ENCODE measurements around the gene SPAG9.

The SPAG9 gene

DNA sequence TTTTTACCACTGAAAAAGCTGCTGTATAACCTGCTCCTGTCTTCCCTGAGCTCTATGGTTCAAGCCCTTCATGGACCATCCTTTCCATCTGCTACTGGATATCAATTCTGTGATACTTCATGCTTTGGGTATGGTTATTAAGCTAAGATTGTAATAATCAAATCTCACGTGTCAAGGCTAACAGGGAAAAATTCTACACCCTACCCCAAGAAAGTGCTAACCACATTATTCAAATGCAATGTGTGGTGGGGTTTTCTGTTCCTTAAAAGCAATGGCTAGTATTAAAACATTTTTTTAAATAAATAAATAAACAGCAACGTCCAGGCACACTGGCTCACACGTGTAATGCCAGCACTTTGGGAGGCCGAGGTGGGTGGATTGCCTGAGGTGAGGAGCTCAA is 65.9 kb downstream of the SPAG9 start:
- no peaks in the 10 kb centered on the region for H3K27me3 Mint-ChIP-seq
- no peaks in the 10 kb centered on the region for H3K9me3 Mint-ChIP-seq
- no peak overlapping the region for H3K27ac Mint-ChIP-seq
- H3K36me3 Mint-ChIP-seq = peaks cover 2% of the 10 kb centered on the region
- no peak for DNase-seq
- no peak overlapping the region for H3K4me3 Mint-ChIP-seq
- CTCF ChIA-PET = interaction anchor here (4.6 kb wide), 1 partner anchor 54 kb away, joined by 39 read pairs; no protein-coding TSS in a partner anchor
- H3K4me1 Mint-ChIP-seq = no peaks in the 10 kb centered on the region

DNA sequence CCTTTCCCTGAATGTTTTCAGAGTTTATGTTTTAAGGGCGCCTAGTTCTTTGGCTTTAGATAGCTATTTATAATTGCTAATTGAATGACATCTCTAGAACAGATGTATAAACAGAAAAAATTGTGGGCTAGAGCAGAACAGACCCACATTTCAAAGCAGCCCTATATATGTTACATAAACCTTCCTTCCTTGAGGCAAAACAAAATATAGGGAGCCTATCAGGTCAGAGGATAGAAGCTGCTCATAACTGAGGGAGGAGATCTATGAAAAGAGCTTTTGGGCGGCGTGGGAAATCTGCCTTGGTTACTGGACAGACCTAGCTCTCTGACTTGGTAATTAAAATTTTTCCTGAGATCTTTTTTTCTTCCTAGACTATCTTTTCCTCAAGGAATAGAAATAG is 68.4 kb downstream of the SPAG9 start:
- DNase-seq = no peak
- H3K27me3 Mint-ChIP-seq = no peaks in the 10 kb centered on the region
- peaks cover 2% of the 10 kb centered on the region for H3K36me3 Mint-ChIP-seq
- H3K4me3 Mint-ChIP-seq = no peak overlapping the region
- H3K4me1 Mint-ChIP-seq = no peaks in the 10 kb centered on the region
- no peaks in the 10 kb centered on the region for H3K9me3 Mint-ChIP-seq
- CTCF ChIA-PET = no interaction called here
- no peak overlapping the region for H3K27ac Mint-ChIP-seq

GRCh38 chr17:51050291-51051033 is 70.2 kb downstream of the SPAG9 start:
- Mint-ChIP-seq H3K4me1 (no peaks in the 10 kb centered on the region), H3K27me3 (no peaks in the 10 kb centered on the region), H3K27ac (no peak overlapping the region), H3K9me3 (no peaks in the 10 kb centered on the region), H3K4me3 (no peak overlapping the region), H3K36me3 (peaks cover 2% of the 10 kb centered on the region)
- CTCF ChIA-PET = no interaction called here
- DNase-seq = no peak

GRCh38 chr17:51046514-51047384 is 73.9 kb downstream of the SPAG9 start:
- Mint-ChIP-seq H3K4me1 (no peaks in the 10 kb centered on the region), H3K36me3 (peaks cover 1% of the 10 kb centered on the region), H3K9me3 (no peaks in the 10 kb centered on the region), H3K27me3 (no peaks in the 10 kb centered on the region), H3K27ac (no peak overlapping the region), H3K4me3 (no peak overlapping the region)
- CTCF ChIA-PET = interaction anchor here (0.6 to 2.0 kb wide), 3 partner anchors 106 to 263 kb away, joined by 3 to 8 read pairs (median 5); partner anchors contain the start of gene NME1
- no peak for DNase-seq

DNA sequence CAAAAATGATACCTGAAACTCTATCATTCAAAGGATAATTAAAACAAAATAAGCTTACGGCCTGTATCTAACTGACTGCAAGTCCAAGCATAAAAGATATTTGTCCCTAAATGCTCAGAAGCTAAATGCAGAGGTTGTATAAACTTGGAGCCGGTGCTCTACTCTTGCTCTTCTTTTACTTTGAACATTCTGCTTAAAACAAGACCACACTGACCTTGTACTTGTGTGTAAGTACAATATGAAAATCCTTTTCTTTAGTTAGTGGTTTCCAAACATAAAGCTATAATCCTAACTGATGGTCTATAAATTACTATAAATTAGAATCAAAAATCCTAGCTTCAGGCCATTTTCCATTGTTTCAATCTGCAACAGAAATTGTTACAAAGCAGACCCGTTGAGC is 74.6 kb downstream of the SPAG9 start:
- H3K27ac Mint-ChIP-seq = no peak overlapping the region
- no peak for DNase-seq
- no peak overlapping the region for H3K4me3 Mint-ChIP-seq
- no peaks in the 10 kb centered on the region for H3K4me1 Mint-ChIP-seq
- no peaks in the 10 kb centered on the region for H3K27me3 Mint-ChIP-seq
- H3K9me3 Mint-ChIP-seq = no peaks in the 10 kb centered on the region
- CTCF ChIA-PET = interaction anchor here (1.0 to 2.0 kb wide), 2 partner anchors 107 to 262 kb away, joined by 5 to 8 read pairs; partner anchors contain the start of gene NME1
- H3K36me3 Mint-ChIP-seq = peaks cover 1% of the 10 kb centered on the region

DNA sequence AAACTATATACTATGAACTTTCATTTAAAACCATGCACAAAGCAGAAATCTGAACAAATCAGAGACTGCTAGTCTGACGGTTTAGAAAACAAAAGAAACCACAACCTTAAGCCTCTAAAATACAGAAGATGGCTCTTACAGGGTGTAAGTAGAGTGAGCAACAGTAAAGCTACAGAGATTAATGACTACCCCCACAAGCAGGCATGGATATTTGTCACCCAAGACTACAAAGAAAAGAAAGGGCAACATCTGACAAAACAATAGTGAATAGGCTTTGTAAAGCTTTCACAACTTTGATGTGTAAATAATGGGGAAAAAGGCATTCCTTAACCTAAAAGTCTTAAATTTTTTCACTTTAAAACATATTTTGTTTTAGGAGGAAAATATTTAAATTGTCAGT is 75.0 kb downstream of the SPAG9 start:
- Mint-ChIP-seq H3K27ac (no peak overlapping the region), H3K9me3 (no peaks in the 10 kb centered on the region), H3K4me3 (no peak overlapping the region), H3K4me1 (no peaks in the 10 kb centered on the region), H3K36me3 (peaks cover 1% of the 10 kb centered on the region), H3K27me3 (no peaks in the 10 kb centered on the region)
- no peak for DNase-seq
- CTCF ChIA-PET = interaction anchor here (1.0 to 2.0 kb wide), 2 partner anchors 107 to 262 kb away, joined by 5 to 8 read pairs; partner anchors contain the start of gene NME1

- CTCF ChIA-PET = interaction anchor here (0.6 kb wide), 1 partner anchor 44 kb away, joined by 3 read pairs; no protein-coding TSS in a partner anchor
- Mint-ChIP-seq H3K27me3 (no peaks in the 10 kb centered on the region), H3K9me3 (no peaks in the 10 kb centered on the region), H3K36me3 (peaks cover 1% of the 10 kb centered on the region), H3K27ac (no peak overlapping the region), H3K4me1 (no peaks in the 10 kb centered on the region), H3K4me3 (no peak overlapping the region)
- no peak for DNase-seq
These were observed 75.7 kb downstream of the SPAG9 start for GRCh38 chr17:51044976-51045375.

DNA sequence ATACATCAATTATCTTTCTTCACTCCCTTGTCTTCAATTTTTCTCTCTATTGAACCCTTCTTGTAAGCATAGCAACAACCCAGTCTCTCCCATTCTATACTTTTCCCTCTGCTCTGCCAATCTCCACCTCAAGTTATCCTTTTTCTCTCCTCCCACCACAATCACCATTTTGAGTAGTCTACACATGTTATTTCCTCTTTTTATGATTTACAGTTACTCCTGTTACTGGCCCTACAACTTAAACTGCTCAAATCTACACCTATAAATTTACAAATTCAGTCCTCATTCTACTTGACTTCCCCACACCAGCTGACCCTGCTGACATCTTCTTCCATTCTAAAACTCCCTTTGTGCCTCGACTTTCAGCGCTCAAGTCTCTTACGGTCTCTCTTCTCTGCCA is 84.6 kb downstream of the SPAG9 start:
- peaks cover 13% of the 10 kb centered on the region for H3K36me3 Mint-ChIP-seq
- no peak overlapping the region for H3K4me3 Mint-ChIP-seq
- DNase-seq = no peak
- no peaks in the 10 kb centered on the region for H3K27me3 Mint-ChIP-seq
- H3K4me1 Mint-ChIP-seq = peaks cover 1% of the 10 kb centered on the region
- no peak overlapping the region for H3K27ac Mint-ChIP-seq
- CTCF ChIA-PET = interaction anchor here (1.1 kb wide), 1 partner anchor 67 kb away, joined by 3 read pairs; no protein-coding TSS in a partner anchor
- no peaks in the 10 kb centered on the region for H3K9me3 Mint-ChIP-seq

DNA sequence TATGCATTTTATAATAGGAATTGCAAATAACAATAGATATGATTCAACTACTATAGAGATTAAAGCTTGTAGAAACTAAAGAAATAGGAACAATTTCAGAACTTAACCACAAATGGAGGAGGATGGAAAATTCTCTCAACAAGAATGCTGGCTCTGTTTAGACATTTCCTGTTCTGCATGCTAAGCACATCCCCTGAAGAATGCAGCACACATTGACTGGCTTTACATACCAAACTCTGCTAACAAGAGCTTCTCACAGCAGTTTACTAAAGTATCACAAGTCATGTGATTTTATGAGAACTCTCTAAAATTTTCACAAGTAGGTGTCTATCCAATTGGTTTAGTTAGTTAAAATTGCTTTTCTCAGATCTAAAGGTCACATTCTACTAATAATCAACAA is 85.2 kb downstream of the SPAG9 start:
- Mint-ChIP-seq H3K4me1 (peaks cover 6% of the 10 kb centered on the region), H3K27me3 (no peaks in the 10 kb centered on the region), H3K27ac (no peak overlapping the region), H3K9me3 (no peaks in the 10 kb centered on the region), H3K4me3 (no peak overlapping the region), H3K36me3 (peaks cover 18% of the 10 kb centered on the region)
- CTCF ChIA-PET = interaction anchor here (1.1 kb wide), 1 partner anchor 67 kb away, joined by 3 read pairs; no protein-coding TSS in a partner anchor
- no peak for DNase-seq

GRCh38 chr17:51034800-51035199 is 85.9 kb downstream of the SPAG9 start:
- Mint-ChIP-seq H3K27me3 (no peaks in the 10 kb centered on the region), H3K27ac (no peak overlapping the region), H3K9me3 (no peaks in the 10 kb centered on the region), H3K36me3 (peaks cover 22% of the 10 kb centered on the region), H3K4me1 (peaks cover 12% of the 10 kb centered on the region), H3K4me3 (no peak overlapping the region)
- CTCF ChIA-PET = interaction anchor here (1.1 kb wide), 1 partner anchor 66 kb away, joined by 3 read pairs; no protein-coding TSS in a partner anchor
- no peak for DNase-seq

GRCh38 chr17:51032850-51033249 is 87.8 kb downstream of the SPAG9 start:
- no peaks in the 10 kb centered on the region for H3K9me3 Mint-ChIP-seq
- CTCF ChIA-PET = no interaction called here
- H3K4me1 Mint-ChIP-seq = peaks cover 22% of the 10 kb centered on the region

GRCh38 chr17:51029568-51030463 is 90.9 kb downstream of the SPAG9 start:
- Mint-ChIP-seq H3K4me3 (peak overlapping the region; percentile 66), H3K27me3 (no peaks in the 10 kb centered on the region), H3K4me1 (peaks cover 25% of the 10 kb centered on the region), H3K36me3 (peaks cover 18% of the 10 kb centered on the region), H3K9me3 (no peaks in the 10 kb centered on the region), H3K27ac (peak overlapping the region; percentile 96)
- no peak for DNase-seq
- CTCF ChIA-PET = interaction anchor here (1.0 to 1.4 kb wide), 2 partner anchors 123 to 136 kb away, joined by 3 read pairs; partner anchors contain the start of genes NME1 and NME2

More at GRCh38 chr17:51032850-51033249, 87.8 kb downstream of the SPAG9 start:
- no peak overlapping the region for H3K4me3 Mint-ChIP-seq
- peaks cover 20% of the 10 kb centered on the region for H3K36me3 Mint-ChIP-seq
- no peak for DNase-seq
- no peaks in the 10 kb centered on the region for H3K27me3 Mint-ChIP-seq
- no peak overlapping the region for H3K27ac Mint-ChIP-seq

- no peaks in the 10 kb centered on the region for H3K27me3 Mint-ChIP-seq
- no peaks in the 10 kb centered on the region for H3K9me3 Mint-ChIP-seq
- peaks cover 16% of the 10 kb centered on the region for H3K36me3 Mint-ChIP-seq
- DNase-seq = no peak
- peak overlapping the region; percentile 66 for H3K4me3 Mint-ChIP-seq
- CTCF ChIA-PET = no interaction called here
- H3K27ac Mint-ChIP-seq = peak overlapping the region; percentile 96
- H3K4me1 Mint-ChIP-seq = peaks cover 25% of the 10 kb centered on the region
These were observed 91.5 kb downstream of the SPAG9 start for GRCh38 chr17:51029142-51029541.
